HG02588 (cell line): Measurements from ENCODE around the gene LY6G5C.

Experiments
- ATAC-seq: cut with Tn5 transposase; IDR thresholded peaks from one replicate; pipeline ENCODE4 v1.9.1; 2021; ENCODE audit warnings: mild to moderate bottlenecking, moderate library complexity; ENCODE audit not compliant: unreplicated experiment

Gene LY6G5C

GRCh38 chr6:31680226-31681134 lies at the start of gene LY6G5C:
Gene LY6G5C, minus strand, starts transcription at chr6:31681067. Its CDS starts 694 bp downstream, at chr6:31680373.
- no peak for ATAC-seq

GRCh38 chr6:31729979-31730630 lies 49.2 kb upstream of the LY6G5C start:
- ATAC-seq, result no peak

- no peak for ATAC-seq
Observed at GRCh38 chr6:31729515-31729978, 48.7 kb upstream of the LY6G5C start.

GRCh38 chr6:31728767-31729514 lies 48.1 kb upstream of the LY6G5C start, which contains the start of gene DDAH2:
Gene DDAH2, minus strand, starts transcription at chr6:31729299. Its CDS starts 138 bp downstream, at chr6:31729161.
- ATAC-seq, result no peak

GRCh38 chr6:31727717-31728671 lies 47.1 kb upstream of the LY6G5C start:
- ATAC-seq, result no peak

GRCh38 chr6:31727034-31727716 lies 46.3 kb upstream of the LY6G5C start:
- no peak for ATAC-seq

GRCh38 chr6:31725502-31726350 lies 44.9 kb upstream of the LY6G5C start:
- ATAC-seq, result no peak

GRCh38 chr6:31723980-31724691 lies 43.3 kb upstream of the LY6G5C start:
- no peak for ATAC-seq

- no peak for ATAC-seq
Observed at GRCh38 chr6:31723245-31723979, 42.5 kb upstream of the LY6G5C start, which contains the start of gene MPIG6B. Gene MPIG6B, plus strand, starts transcription at chr6:31723373. Its CDS starts 11 bp downstream, at chr6:31723384.

GRCh38 chr6:31722173-31722572 lies 41.3 kb upstream of the LY6G5C start:
- no peak for ATAC-seq

- no peak for ATAC-seq
Observed at GRCh38 chr6:31721351-31722020, 40.6 kb upstream of the LY6G5C start, which contains the start of gene LY6G6C. Gene LY6G6C, minus strand, starts transcription at chr6:31721746. Its CDS starts 67 bp downstream, at chr6:31721679.

- no peak for ATAC-seq
Observed at GRCh38 chr6:31720196-31720770, 39.4 kb upstream of the LY6G5C start.

- ATAC-seq, result no peak
Observed at GRCh38 chr6:31719001-31719400, 38.1 kb upstream of the LY6G5C start.

GRCh38 chr6:31718265-31718664 lies 37.4 kb upstream of the LY6G5C start:
- no peak for ATAC-seq

- ATAC-seq, result no peak
Observed at GRCh38 chr6:31717499-31718222, 36.8 kb upstream of the LY6G5C start.
